H1 (cell line): ENCODE results near the gene RBM44. TPM values are rescaled to one million over a fixed set of nuclear protein-coding genes. Genes with fewer than 3 reads are reported as not detected.

Experiments used
- CTCF ChIA-PET: fragments of 300-600 bp; sonication (Branson Sonifier 250); formaldehyde crosslinking; loops from one replicate; lab custom pipeline; 2021; ENCODE audit not compliant: partially characterized antibody; lab: Charles Lee
- POLR2A ChIA-PET: fragments of 300-600 bp; sonication (Branson Sonifier 250); formaldehyde crosslinking; loops from one replicate; lab custom pipeline; 2021; ENCODE audit warnings: inconsistent platforms; ENCODE audit not compliant: partially characterized antibody; lab: Charles Lee
- DNase-seq, 2 experiments: peaks; one replicate each; pipeline versions ENCODE4 v3.0.0 to v3.0.0-alpha.2; 2010 to 2022; ENCODE audit warnings: low spot score in 2 of 2, low read depth in 1 of 2, mixed read lengths in 1 of 2
- FAIRE-seq: peaks from 2 replicates; lab custom pipeline; 2011; peaks lifted over from hg19 to GRCh38; lab: Jason Lieb, UNC
- H2AFZ ChIP-seq: 2 replicates; pipeline ENCODE4 v1.8.1; 2012; ENCODE audit warnings: low read length, inconsistent platforms
- H2AK5ac ChIP-seq: 2 replicates; pipeline ENCODE4 v1.6.1; 2013; ENCODE audit warnings: low read depth, low read length
- H2BK120ac ChIP-seq: replicated peaks from 2 replicates; pipeline ENCODE3; 2013; ENCODE audit warnings: low read depth, low read length, inconsistent platforms
- H2BK12ac ChIP-seq: 2 replicates; pipeline ENCODE4 v1.6.1; 2013; ENCODE audit warnings: low read depth, low read length
- H2BK15ac ChIP-seq: 2 replicates; pipeline ENCODE4 v1.6.1; 2013; ENCODE audit warnings: low read length
- H2BK20ac ChIP-seq: 2 replicates; pipeline ENCODE4 v1.6.1; 2013; ENCODE audit warnings: low read length
- H2BK5ac ChIP-seq: 2 replicates; pipeline ENCODE4 v1.6.1; 2013; ENCODE audit warnings: low read depth, low read length
- H3K14ac ChIP-seq: 2 replicates; pipeline ENCODE4 v1.6.1; 2013; ENCODE audit warnings: inconsistent platforms; ENCODE audit not compliant: insufficient read length
- H3K18ac ChIP-seq: 2 replicates; pipeline ENCODE4 v1.6.1; 2013; ENCODE audit warnings: low read length; ENCODE audit errors: extremely low read depth
- H3K23ac ChIP-seq: 2 replicates; pipeline ENCODE4 v1.6.1; 2013; ENCODE audit warnings: inconsistent platforms; ENCODE audit not compliant: insufficient read length
- H3K23me2 ChIP-seq: 2 replicates; pipeline ENCODE4 v1.6.1; 2013; ENCODE audit warnings: low read depth, low read length
- H3K27ac ChIP-seq: 2 replicates; pipeline ENCODE4 v1.6.1; 2011; ENCODE audit warnings: low read depth, low read length, inconsistent platforms
- H3K27me3 ChIP-seq, 4 experiments: replicated peaks in 1 of 4; 1 replicate in 1 of 4; 2 replicates in 3 of 4; pipeline versions ENCODE4 v1.6.1 to v1.8.1; 2011 to 2013; ENCODE audit warnings: low read length in 3 of 4, mild to moderate bottlenecking in 3 of 4, inconsistent platforms in 2 of 4, mixed read lengths in 2 of 4, moderate library complexity in 1 of 4; ENCODE audit not compliant: control insufficient read depth in 3 of 4, insufficient read depth in 3 of 4; ENCODE audit errors: extremely low read depth in 1 of 4
- H3K36me3 ChIP-seq, 4 experiments: 2 replicates each; pipeline versions ENCODE4 v1.6.1 to v1.8.1; 2011 to 2013; ENCODE audit warnings: mild to moderate bottlenecking in 4 of 4, low read length in 3 of 4, moderate library complexity in 2 of 4, control low read depth in 1 of 4, inconsistent platforms in 1 of 4; ENCODE audit not compliant: insufficient read depth in 4 of 4, control insufficient read depth in 2 of 4
- H3K4ac ChIP-seq: replicated peaks from 2 replicates; pipeline ENCODE3; 2013; ENCODE audit warnings: low read length, low read depth, mixed read lengths, inconsistent platforms; ENCODE audit not compliant: insufficient read length
- H3K4me1 ChIP-seq, 4 experiments: replicated peaks in 1 of 4; 1 replicate in 1 of 4; 2 replicates in 3 of 4; pipeline versions ENCODE4 v1.6.1 to v1.8.1; 2011 to 2013; ENCODE audit warnings: low read length in 3 of 4, inconsistent platforms in 2 of 4, mixed read lengths in 1 of 4; ENCODE audit not compliant: insufficient read depth in 4 of 4, control insufficient read depth in 3 of 4
- H3K4me2 ChIP-seq, 2 experiments: 2 replicates each; pipeline versions ENCODE4 v1.6.1 to v1.8.1; 2011 to 2013; ENCODE audit warnings: low read depth in 2 of 2, low read length in 2 of 2, control low read depth in 1 of 2, inconsistent platforms in 1 of 2, mild to moderate bottlenecking in 1 of 2; ENCODE audit not compliant: insufficient read depth in 1 of 2
- H3K4me3 ChIP-seq, 4 experiments: fragments of 200-600, 300-600 bp in 1 of 4; sonication (generic), shearing (Covaris generic), sonication (Bioruptor Twin) in 1 of 4; 2 replicates each; pipeline versions ENCODE4 v1.5.1 to v1.8.1; 2011 to 2016; ENCODE audit warnings: low read length in 4 of 4, low read depth in 3 of 4, control low read depth in 2 of 4, inconsistent platforms in 2 of 4, mild to moderate bottlenecking in 2 of 4, mixed read lengths in 1 of 4, moderate library complexity in 1 of 4; ENCODE audit not compliant: insufficient read depth in 2 of 4; ENCODE audit errors: extremely low read depth in 1 of 4
- H3K56ac ChIP-seq: replicated peaks from 2 replicates; pipeline ENCODE3; 2013; ENCODE audit warnings: low read depth, mild to moderate bottlenecking, mixed read lengths, low read length, inconsistent platforms; ENCODE audit not compliant: insufficient read length
- H3K79me1 ChIP-seq: 2 replicates; pipeline ENCODE4 v1.6.1; 2013; ENCODE audit warnings: low read depth, low read length, control low read depth
- H3K79me2 ChIP-seq, 2 experiments: 2 replicates each; pipeline versions ENCODE4 v1.6.1 to v1.8.1; 2012 to 2013; ENCODE audit warnings: low read length in 2 of 2, mild to moderate bottlenecking in 2 of 2, inconsistent platforms in 1 of 2; ENCODE audit not compliant: insufficient read depth in 2 of 2, control insufficient read depth in 1 of 2
- H3K9ac ChIP-seq, 4 experiments: replicated peaks in 1 of 4; 1 replicate in 1 of 4; 2 replicates in 3 of 4; pipeline versions ENCODE4 v1.6.1 to v1.8.1; 2011 to 2013; ENCODE audit warnings: low read depth in 3 of 4, low read length in 3 of 4, control low read depth in 2 of 4, mild to moderate bottlenecking in 2 of 4, moderate library complexity in 2 of 4, inconsistent platforms in 1 of 4; ENCODE audit errors: extremely low read depth in 1 of 4
- H3K9me3 ChIP-seq, 2 experiments: 2 replicates each; pipeline versions ENCODE4 v1.6.1 to v1.8.1; 2012 to 2013; ENCODE audit warnings: mild to moderate bottlenecking in 2 of 2, moderate library complexity in 2 of 2, control low read depth in 1 of 2, inconsistent platforms in 1 of 2, low read depth in 1 of 2, low read length in 1 of 2, mixed read lengths in 1 of 2; ENCODE audit not compliant: insufficient read depth in 2 of 2
- H4K20me1 ChIP-seq, 2 experiments: replicated peaks in 1 of 2; 2 replicates each; pipeline versions ENCODE3 to v1.8.1; 2011 to 2013; ENCODE audit warnings: inconsistent platforms in 2 of 2, low read length in 2 of 2, mild to moderate bottlenecking in 1 of 2; ENCODE audit not compliant: insufficient read depth in 2 of 2, control insufficient read depth in 1 of 2
- H4K5ac ChIP-seq: 2 replicates; pipeline ENCODE4 v1.6.1; 2013; ENCODE audit warnings: low read length, low read depth, mixed read lengths, inconsistent platforms; ENCODE audit not compliant: insufficient read length
- H4K8ac ChIP-seq: 2 replicates; pipeline ENCODE4 v1.8.0; 2013; ENCODE audit warnings: mild to moderate bottlenecking, moderate library complexity, low read length, inconsistent platforms; ENCODE audit not compliant: insufficient read depth; ENCODE audit errors: extremely low read depth
- H4K91ac ChIP-seq: replicated peaks from 2 replicates; pipeline ENCODE3; 2013; ENCODE audit warnings: low read length, mixed read lengths, inconsistent platforms; ENCODE audit not compliant: insufficient read length
- ATF3 ChIP-seq: IDR thresholded peaks from 2 replicates; pipeline ENCODE4 v1.6.1; 2011; ENCODE audit warnings: low read depth, mild to moderate bottlenecking, low read length; ENCODE audit not compliant: insufficient read depth
- CHD2 ChIP-seq: IDR thresholded peaks from 2 replicates; pipeline ENCODE4 v1.6.1; 2012; ENCODE audit warnings: low read length, improper control_type of control experiment
- CTCF ChIP-seq, 3 experiments: IDR thresholded peaks; 1 replicate in 2 of 3; 2 replicates in 1 of 3; pipeline versions ENCODE4 v1.5.1 to v1.6.1; 2011; ENCODE audit warnings: low read length in 3 of 3, mild to moderate bottlenecking in 3 of 3, inconsistent platforms in 2 of 3, low read depth in 1 of 3, moderate library complexity in 1 of 3; ENCODE audit not compliant: insufficient read depth in 1 of 3; ENCODE audit errors: control extremely low read depth in 1 of 3
- HDAC6 ChIP-seq: IDR thresholded peaks from one replicate; pipeline ENCODE4 v1.7.1; 2012; ENCODE audit warnings: low read depth, mild to moderate bottlenecking, inconsistent platforms, low read length, moderate library complexity
- MAFK ChIP-seq: IDR thresholded peaks from 2 replicates; pipeline ENCODE4 v1.6.1; 2012; ENCODE audit warnings: low read depth, mild to moderate bottlenecking, improper control_type of control experiment, low read length
- POLR2AphosphoS5 ChIP-seq: IDR thresholded peaks from 2 replicates; pipeline ENCODE4 v1.6.1; 2011; ENCODE audit warnings: low read depth, low read length
- SIN3A ChIP-seq, 2 experiments: IDR thresholded peaks in 1 of 2; conservative IDR thresholded peaks in 1 of 2; 2 replicates each; pipeline ENCODE4 v1.6.1; 2011 to 2012; ENCODE audit warnings: low read length in 2 of 2, improper control_type of control experiment in 1 of 2, low read depth in 1 of 2, mild to moderate bottlenecking in 1 of 2
- TBP ChIP-seq: IDR thresholded peaks from 2 replicates; pipeline ENCODE4 v1.6.1; 2011; ENCODE audit warnings: low read depth, low read length, improper control_type of control experiment
- WGBS, 2 experiments: shearing (Covaris generic) in 1 of 2; methylation state at CpG; one replicate each; pipeline versions ENCODE4 v1.1.6 to v1.1.7; 2013 to 2015; ENCODE audit warnings: low lambda C conversion rate in 2 of 2, mixed read lengths in 2 of 2, inconsistent platforms in 1 of 2, low coverage in 1 of 2, missing lambda C conversion rate in 1 of 2; ENCODE audit not compliant: insufficient replicate concordance in 2 of 2, insufficient coverage in 1 of 2, insufficient read length in 1 of 2; ENCODE audit errors: extremely low coverage in 1 of 2, missing lambda C conversion rate in 1 of 2; 5-methylcytosine and 5-hydroxymethylcytosine counted together
- polyA plus RNA-seq, 7 experiments: library from polyadenylated mRNA; depleted of rRNA in 3 of 7; stranded (reverse) in 5 of 7; unstranded in 2 of 7; fragments of >200 nt in 5 of 7; fragments of 200-250 nt in 2 of 7; gene quantifications; 1 replicate in 5 of 7; 2 replicates in 1 of 7; 4 replicates in 1 of 7; pipeline versions ENCODE4 v1.2.1 to v1.2.3, GENCODE V29; 2011 to 2013; ENCODE audit warnings: missing spikeins in 2 of 7, mixed read lengths in 2 of 7
- total RNA-seq: library from RNA; stranded (reverse); fragmentation: NEBNext Ultra II Directional; extraction: Animal tissue kit (Norgen Biotek cat#: 25700); gene quantifications from 2 replicates; pipeline ENCODE4 v1.2.1, GENCODE V29; 2021

The RBM44 gene
- total and polyA plus RNA-seq, 2 of the 8 experiments (the other 6 are each of a cell fraction or from before 2014, with no cell fraction given): 0.12 to 0.43 TPM

- H3K4ac ChIP-seq: no peak overlapping the region
- no peak overlapping the region for H3K4me3 ChIP-seq
- H3K36me3 ChIP-seq: no peaks in the 10 kb centered on the region
- CTCF ChIA-PET: interaction anchor here (0.6 to 1.5 kb wide), 3 partner anchors 26 to 450 kb away, joined by 3 to 10 read pairs (median 3); no protein-coding TSS in a partner anchor
- H3K9me3 ChIP-seq: peaks cover 2 to 4% of the 10 kb centered on the region in 2 experiments; a peak in 3 of 4 replicates
- H4K91ac ChIP-seq: no peak overlapping the region
- H4K8ac ChIP-seq: no peak overlapping the region
- H3K23me2 ChIP-seq: peaks cover 2% of the 10 kb centered on the region; the same call in 1 of the 2 replicates
- no peak overlapping the region for H4K5ac ChIP-seq
- DNase-seq (no peak), FAIRE-seq (no peak)
- no peak overlapping the region for H3K56ac ChIP-seq
- H2BK15ac ChIP-seq: no peak overlapping the region
- H3K23ac ChIP-seq: no peak overlapping the region
- no peaks in the 10 kb centered on the region for H3K79me2 ChIP-seq
- no peak overlapping the region for H3K18ac ChIP-seq
- H3K27ac ChIP-seq: no peak overlapping the region
- peaks cover 0 to 12% (median 6%) of the 10 kb centered on the region in 4 experiments; a peak in 5 of 7 replicates for H3K27me3 ChIP-seq
- no peak overlapping the region for H3K4me2 ChIP-seq
- H2BK12ac ChIP-seq: no peak overlapping the region
- peaks cover 0 to 10% (median 4%) of the 10 kb centered on the region in 4 experiments; a peak in 6 of 7 replicates for H3K4me1 ChIP-seq
- no peak overlapping the region for H2AK5ac ChIP-seq
- H4K20me1 ChIP-seq: no peaks in the 10 kb centered on the region
- H3K79me1 ChIP-seq: no peaks in the 10 kb centered on the region
- POLR2A ChIA-PET: interaction anchor here (0.5 kb wide), 1 partner anchor 279 kb away, joined by 4 read pairs; no protein-coding TSS in a partner anchor
- 80% methylated on average over 3 of the region's 3 CpGs; no CpG with 5 or more reads in 1 of the 2 experiments for WGBS, 2 experiments
- no peak overlapping the region for H3K14ac ChIP-seq
- no peak overlapping the region for H2BK20ac ChIP-seq
- H2BK5ac ChIP-seq: no peak overlapping the region
- H2AFZ ChIP-seq: no peak overlapping the region
- H2BK120ac ChIP-seq: no peak overlapping the region
- no peak overlapping the region for H3K9ac ChIP-seq
- TF ChIP-seq SIN3A (conservative IDR thresholded peaks at IDR 0.05 in 1 of 2, IDR thresholded peaks at IDR 0.05 in 1 of 2; ENCODE audit: low read depth in 1 of 2, low read length in 2 of 2): no peak
- TF ChIP-seq HDAC6: no peak
- TF ChIP-seq TBP: no peak
- TF ChIP-seq CTCF (IDR thresholded peaks at IDR 0.05; ENCODE audit: control extremely low read depth in 1 of 3, insufficient read depth in 1 of 3, low read depth in 1 of 3, low read length in 3 of 3): no peak
- TF ChIP-seq MAFK: no peak
- no peak for TF ChIP-seq CHD2
- TF ChIP-seq ATF3: no peak
- TF ChIP-seq POLR2AphosphoS5: no peak
Measured at GRCh38 chr2:237854295-237854694, 55.7 kb downstream of the RBM44 start.
